Astrocyte of the cerebellum (primary cell): ENCODE data around the gene AAK1.

Experiments used
- DNase-seq: peaks from one replicate; pipeline ENCODE4 v3.0.0-alpha.2; 2011; ENCODE audit warnings: low read depth
- H3K4me3 ChIP-seq: 2 replicates; pipeline ENCODE4 v1.5.1; 2011; ENCODE audit warnings: mild to moderate bottlenecking, low read depth, low read length, moderate library complexity
- in situ Hi-C: cut with HindIII; loops from 2 replicates; pipeline ENCODE4 v1.10.0; 2017; ENCODE audit warnings: low sequenced_read_pairs
- TF ChIP-seq, protein P1 (sequence below): IDR thresholded peaks from 2 replicates; pipeline ENCODE4 v1.5.1; 2012; ENCODE audit warnings: low read length, low read depth, moderate library complexity, mild to moderate bottlenecking; ENCODE audit errors: missing control alignments

AAK1 gene

DNA sequence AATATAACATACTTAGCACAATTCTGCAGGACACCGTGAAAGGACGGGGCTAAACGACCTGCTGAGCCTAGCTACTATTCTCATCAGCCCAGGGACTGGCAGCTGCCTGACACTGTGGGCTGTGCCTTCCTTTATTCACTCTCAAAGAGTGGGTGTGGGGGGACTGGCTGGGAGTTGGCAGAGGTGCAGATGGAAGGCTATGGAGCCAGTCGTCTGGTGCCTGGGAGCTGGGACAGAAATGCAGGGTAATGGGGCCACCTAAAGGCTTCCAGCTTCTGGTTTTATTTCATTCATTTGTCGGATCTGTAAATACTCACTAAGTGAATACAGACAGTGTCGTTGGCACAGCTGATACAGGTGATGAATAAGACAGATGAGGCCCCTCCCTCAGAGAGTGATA, 150.3 kb downstream of the AAK1 start:
- TF ChIP-seq, protein P1, sequence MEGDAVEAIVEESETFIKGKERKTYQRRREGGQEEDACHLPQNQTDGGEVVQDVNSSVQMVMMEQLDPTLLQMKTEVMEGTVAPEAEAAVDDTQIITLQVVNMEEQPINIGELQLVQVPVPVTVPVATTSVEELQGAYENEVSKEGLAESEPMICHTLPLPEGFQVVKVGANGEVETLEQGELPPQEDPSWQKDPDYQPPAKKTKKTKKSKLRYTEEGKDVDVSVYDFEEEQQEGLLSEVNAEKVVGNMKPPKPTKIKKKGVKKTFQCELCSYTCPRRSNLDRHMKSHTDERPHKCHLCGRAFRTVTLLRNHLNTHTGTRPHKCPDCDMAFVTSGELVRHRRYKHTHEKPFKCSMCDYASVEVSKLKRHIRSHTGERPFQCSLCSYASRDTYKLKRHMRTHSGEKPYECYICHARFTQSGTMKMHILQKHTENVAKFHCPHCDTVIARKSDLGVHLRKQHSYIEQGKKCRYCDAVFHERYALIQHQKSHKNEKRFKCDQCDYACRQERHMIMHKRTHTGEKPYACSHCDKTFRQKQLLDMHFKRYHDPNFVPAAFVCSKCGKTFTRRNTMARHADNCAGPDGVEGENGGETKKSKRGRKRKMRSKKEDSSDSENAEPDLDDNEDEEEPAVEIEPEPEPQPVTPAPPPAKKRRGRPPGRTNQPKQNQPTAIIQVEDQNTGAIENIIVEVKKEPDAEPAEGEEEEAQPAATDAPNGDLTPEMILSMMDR: no peak
- no peak overlapping the region for H3K4me3 ChIP-seq
- in situ Hi-C loops: no loop called here
- no peak for DNase-seq

DNA sequence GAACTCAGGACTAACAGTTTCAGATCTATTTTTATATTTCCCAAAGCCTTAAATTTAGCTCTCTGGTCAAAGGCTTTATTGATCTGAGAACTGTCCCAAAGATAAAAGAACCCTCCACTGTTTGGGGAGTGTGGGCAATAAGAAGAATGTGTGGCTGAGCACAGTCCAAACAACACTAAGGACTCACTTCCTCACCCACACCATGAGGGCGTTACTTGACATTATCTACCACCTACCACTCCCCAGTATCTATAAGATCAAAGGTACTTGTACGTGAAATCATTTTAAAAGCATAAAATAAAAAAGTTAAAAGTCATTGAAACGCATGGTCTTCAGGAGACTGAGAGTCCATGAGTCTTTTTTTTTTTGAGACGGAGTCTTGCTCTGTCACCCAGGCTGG, 151.7 kb downstream of the AAK1 start:
- DNase-seq: no peak
- in situ Hi-C loops: no loop called here
- H3K4me3 ChIP-seq: no peak overlapping the region
- TF ChIP-seq, protein P1: no peak

DNA sequence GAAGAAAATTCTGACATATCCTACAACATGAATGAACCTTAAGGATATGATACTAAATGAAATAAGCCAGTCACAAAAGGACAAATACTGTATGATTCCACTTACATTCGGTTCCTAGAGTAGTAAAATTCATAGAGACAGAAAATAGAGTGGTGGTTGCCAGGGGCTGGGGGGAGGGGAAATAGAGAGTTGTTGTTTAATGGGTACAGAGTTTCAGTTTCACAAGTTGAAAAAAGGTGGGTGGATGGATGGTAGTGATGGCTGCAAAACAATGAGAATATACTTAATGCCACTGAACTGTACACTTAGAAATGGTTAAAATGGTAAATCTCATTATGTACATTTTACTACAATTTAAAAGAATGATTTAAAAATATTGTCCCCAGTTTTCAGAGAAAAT, 153.1 kb downstream of the AAK1 start:
- in situ Hi-C loops: no loop called here
- no peak overlapping the region for H3K4me3 ChIP-seq
- DNase-seq: no peak
- TF ChIP-seq, protein P1: no peak

DNA sequence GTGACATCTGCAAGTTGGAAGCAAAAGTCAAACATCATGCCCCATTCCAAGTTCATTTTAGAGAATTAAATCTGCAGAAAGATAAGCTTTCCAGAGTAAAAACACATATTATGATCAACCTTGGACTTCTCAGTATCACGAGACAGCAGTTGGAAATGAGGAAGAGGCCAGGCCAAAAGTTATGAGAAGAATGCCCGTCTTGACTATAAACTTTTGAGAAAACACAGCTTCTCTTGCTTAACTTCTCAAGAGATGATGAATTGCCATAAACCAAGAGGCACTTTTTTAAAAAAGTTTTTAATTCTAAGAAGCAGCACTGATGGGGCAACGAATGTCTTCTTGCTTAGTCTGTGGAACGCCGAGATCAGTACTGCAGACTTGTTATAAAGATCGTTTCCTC, 153.7 kb downstream of the AAK1 start:
- H3K4me3 ChIP-seq: no peak overlapping the region
- no peak for DNase-seq
- in situ Hi-C loops: no loop called here
- TF ChIP-seq, protein P1: no peak

DNA sequence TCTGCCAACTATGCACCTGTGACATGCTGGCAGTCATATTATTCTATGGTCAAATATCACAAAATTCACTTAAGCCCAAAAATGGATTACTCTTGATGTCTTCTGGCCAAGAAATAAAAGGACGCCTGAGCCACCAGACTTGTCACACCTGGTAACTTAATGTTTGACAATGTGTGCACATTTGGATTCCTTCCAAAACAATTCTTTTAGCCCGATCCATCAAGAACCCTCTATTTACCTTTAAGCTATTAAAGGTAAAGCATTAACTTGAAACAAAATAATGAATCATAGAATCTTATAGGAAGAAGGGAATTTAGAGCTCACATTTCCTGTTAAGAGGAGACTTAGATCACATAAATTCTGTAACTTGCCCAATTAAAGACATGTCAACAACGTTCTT, 159.8 kb downstream of the AAK1 start:
- in situ Hi-C loops: no loop called here
- TF ChIP-seq, protein P1: no peak
- no peak for DNase-seq
- no peak overlapping the region for H3K4me3 ChIP-seq

DNA sequence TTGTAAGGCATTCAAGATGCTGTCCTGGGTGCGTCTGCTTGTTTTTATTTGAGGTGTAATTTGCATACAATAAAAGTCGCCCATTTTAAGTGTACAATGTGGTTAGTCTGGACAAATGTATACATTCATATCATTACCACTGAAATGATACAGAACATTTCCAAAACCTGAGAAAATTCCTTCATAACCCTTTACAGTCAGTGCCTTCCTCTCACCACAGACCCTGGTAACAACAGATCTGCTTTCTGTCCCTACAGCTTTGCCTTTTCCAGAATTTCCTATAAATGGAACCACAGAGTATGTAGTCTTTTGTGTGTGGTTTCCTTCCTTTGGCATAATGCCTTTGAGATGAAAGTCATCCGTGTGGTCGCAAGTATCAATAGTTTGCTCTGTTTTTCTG, 160.5 kb downstream of the AAK1 start:
- in situ Hi-C loops: no loop called here
- peak; percentile 82 for DNase-seq
- TF ChIP-seq, protein P1: no peak
- H3K4me3 ChIP-seq: no peak overlapping the region

DNA sequence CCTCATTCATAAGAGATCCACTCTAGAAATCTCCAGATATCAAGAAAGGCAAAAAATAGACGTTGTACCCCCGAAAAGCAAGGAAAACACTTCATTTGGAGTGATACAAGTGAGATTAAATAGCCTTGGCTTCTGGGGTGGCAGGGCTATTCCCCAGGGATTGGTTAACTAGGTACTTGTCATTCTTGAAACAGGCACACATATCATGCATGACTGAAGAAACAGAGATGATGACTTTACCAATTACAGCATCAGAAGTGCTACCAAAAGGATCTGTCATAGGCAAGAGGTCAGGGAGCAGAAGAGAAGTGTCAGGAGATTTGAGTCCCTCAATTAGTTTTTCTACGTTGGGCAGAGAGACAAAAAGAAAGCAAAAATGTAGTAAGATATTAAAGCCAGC, 161.1 kb downstream of the AAK1 start:
- no peak overlapping the region for H3K4me3 ChIP-seq
- no peak for DNase-seq
- in situ Hi-C loops: no loop called here
- TF ChIP-seq, protein P1: no peak
